Thyroid gland (tissue), 4 donors: ENCODE measurements around the gene LRBA. TPM values are rescaled to one million over a fixed set of nuclear protein-coding genes. Genes with fewer than 3 reads are reported as not detected.
"Not testable (repeated sequence)": the region's sequence is repeated elsewhere in the genome, so short reads cannot be mapped to it uniquely, and the experiment has no call there.

ENCODE experiments used
- DNase-seq, 2 donors: peaks; one replicate each; pipeline ENCODE4 v3.0.0-alpha.2; 2019
- H3K27ac ChIP-seq, 3 donors: fragments of 200-600 bp; sonication (generic); 1 replicate in 2 of 3; 2 replicates in 1 of 3; pipeline ENCODE4 v1.5.1; 2016 to 2019; ENCODE audit warnings: mild to moderate bottlenecking in 1 of 3, moderate library complexity in 1 of 3
- H3K27me3 ChIP-seq: fragments of 200-600 bp; sonication (generic); one replicate; pipeline ENCODE4 v1.5.1; 2019
- H3K36me3 ChIP-seq, 2 donors: fragments of 200-600 bp; sonication (generic); one replicate each; pipeline ENCODE4 v1.5.1; 2016 to 2019
- H3K4me1 ChIP-seq, 2 donors: fragments of 200-600 bp; sonication (generic); one replicate each; pipeline ENCODE4 v1.5.1; 2017 to 2019
- H3K4me3 ChIP-seq, 3 donors: fragments of 200-600 bp; sonication (generic); replicated peaks in 1 of 3; 1 replicate in 2 of 3; 2 replicates in 1 of 3; pipeline ENCODE4 v1.5.1; 2016; ENCODE audit warnings: mild to moderate bottlenecking in 1 of 3
- H3K9me3 ChIP-seq: fragments of 200-600 bp; sonication (generic); one replicate; pipeline ENCODE4 v1.5.1; 2017
- CTCF ChIP-seq, 6 experiments: fragments of 200-600 bp in 3 of 6; fragments of 450-650 bp in 3 of 6; sonication (generic) in 3 of 6; IDR thresholded peaks; one replicate each; pipeline ENCODE4 v1.5.1; 2016 to 2019; ENCODE audit warnings: antibody characterized with exemption in 6 of 6, mild to moderate bottlenecking in 2 of 6, inconsistent platforms in 1 of 6, moderate library complexity in 1 of 6
- POLR2A ChIP-seq, 2 donors: fragments of 450-650 bp; IDR thresholded peaks; one replicate each; pipeline ENCODE4 v1.6.1; 2017; ENCODE audit warnings: antibody characterized with exemption in 2 of 2, mild to moderate bottlenecking in 2 of 2, moderate library complexity in 1 of 2
- WGBS, 2 donors: methylation state at CpG; one replicate each; pipeline ENCODE4 v1.1.5; 2017; 5-methylcytosine and 5-hydroxymethylcytosine counted together
- intact Hi-C: fragments of 100-400 bp; cut with DNase I; formaldehyde crosslinking; loops from one replicate; pipeline ENCODE4 v1.15.1; 2023
- total RNA-seq, 4 donors: library from RNA; depleted of rRNA; stranded (reverse); fragments of >200 nt; gene quantifications; one replicate each; pipeline ENCODE4 v1.2.3, GENCODE V29; 2016

The LRBA gene
- total RNA-seq, 4 donors from 2014 or later, result 98.9 to 127 (median 113) TPM

GRCh38 chr4:151004222-151004621, 10.9 kb downstream of the LRBA start:
- Histone ChIP-seq H3K4me1 (no peaks in the 10 kb centered on the region), H3K27ac (no peak overlapping the region), H3K27me3 (no peaks in the 10 kb centered on the region), H3K36me3 (no peaks in the 10 kb centered on the region), H3K9me3 (no peaks in the 10 kb centered on the region), H3K4me3 (no peak overlapping the region)
- intact Hi-C loops, result no loop called here
- 97% methylated on average over 5 of the region's 5 CpGs for WGBS, 2 donors
- no peak for TF ChIP-seq CTCF (IDR thresholded peaks at IDR 0.05)
- no peak for DNase-seq

GRCh38 chr4:151000747-151001429, 14.2 kb downstream of the LRBA start:
- TF ChIP-seq CTCF (IDR thresholded peaks at IDR 0.05), result no peak
- TF ChIP-seq POLR2A (IDR thresholded peaks at IDR 0.05), result no peak
- Histone ChIP-seq H3K27ac (no peak overlapping the region), H3K9me3 (no peaks in the 10 kb centered on the region), H3K4me3 (no peak overlapping the region), H3K4me1 (no peaks in the 10 kb centered on the region), H3K27me3 (no peaks in the 10 kb centered on the region), H3K36me3 (no peaks in the 10 kb centered on the region)
- WGBS, 2 donors, result 97 to 99% methylated on average over 6 of the region's 7 CpGs
- intact Hi-C loops, result no loop called here
- DNase-seq, result no peak

- no peaks in the 10 kb centered on the region for H3K4me1 ChIP-seq
- no peak overlapping the region for H3K27ac ChIP-seq
- no peak overlapping the region for H3K4me3 ChIP-seq
- no peaks in the 10 kb centered on the region for H3K36me3 ChIP-seq
- WGBS, 2 donors, result 84 to 90% methylated on average over 1 of the region's 1 CpG
- no peaks in the 10 kb centered on the region for H3K27me3 ChIP-seq
- TF ChIP-seq CTCF (IDR thresholded peaks at IDR 0.05), result no peak
- no peak for TF ChIP-seq POLR2A (IDR thresholded peaks at IDR 0.05)
- intact Hi-C loops, result no loop called here
- no peak for DNase-seq
- no peaks in the 10 kb centered on the region for H3K9me3 ChIP-seq
Measured at GRCh38 chr4:150999086-150999485, 16.0 kb downstream of the LRBA start.

- intact Hi-C loops, result no loop called here
- Histone ChIP-seq H3K4me1 (no peaks in the 10 kb centered on the region), H3K9me3 (no peaks in the 10 kb centered on the region), H3K27me3 (no peaks in the 10 kb centered on the region), H3K36me3 (no peaks in the 10 kb centered on the region), H3K4me3 (no peak overlapping the region), H3K27ac (no peak overlapping the region)
- DNase-seq, result no peak
- TF ChIP-seq POLR2A (IDR thresholded peaks at IDR 0.05), result no peak
- TF ChIP-seq CTCF (IDR thresholded peaks at IDR 0.05), result no peak
Measured at GRCh38 chr4:150997141-150997540, 17.9 kb downstream of the LRBA start.

GRCh38 chr4:150994721-150995120, 20.4 kb downstream of the LRBA start:
- no peaks in the 10 kb centered on the region for H3K9me3 ChIP-seq
- 86 to 88% methylated on average over 2 of the region's 2 CpGs for WGBS, 2 donors
- TF ChIP-seq CTCF (IDR thresholded peaks at IDR 0.05), result no peak
- TF ChIP-seq POLR2A (IDR thresholded peaks at IDR 0.05), result no peak
- H3K4me1 ChIP-seq, result no peaks in the 10 kb centered on the region
- no peak overlapping the region for H3K4me3 ChIP-seq
- no peaks in the 10 kb centered on the region for H3K27me3 ChIP-seq
- intact Hi-C loops, result no loop called here
- no peak overlapping the region for H3K27ac ChIP-seq
- no peaks in the 10 kb centered on the region for H3K36me3 ChIP-seq
- no peak for DNase-seq

- H3K9me3 ChIP-seq, H3K27me3 ChIP-seq, intact Hi-C loops, DNase-seq, H3K4me3 ChIP-seq, H3K36me3 ChIP-seq, H3K27ac ChIP-seq, H3K4me1 ChIP-seq: not testable (repeated sequence)
- 94% methylated on average over 3 of the region's 3 CpGs for WGBS, 2 donors
Measured at GRCh38 chr4:150993577-150993976, 21.5 kb downstream of the LRBA start.
